Germinal center (tissue), 1 donor: ENCODE data around the gene DEDD2.
A peak's percentile ranks its signal among the peaks of the same experiment; 100 is the strongest.

Source experiments
- DNase-seq: peaks from one replicate; pipeline ENCODE4 v3.0.0; 2012; ENCODE audit warnings: mixed read lengths, low spot score

Gene DEDD2

DNA sequence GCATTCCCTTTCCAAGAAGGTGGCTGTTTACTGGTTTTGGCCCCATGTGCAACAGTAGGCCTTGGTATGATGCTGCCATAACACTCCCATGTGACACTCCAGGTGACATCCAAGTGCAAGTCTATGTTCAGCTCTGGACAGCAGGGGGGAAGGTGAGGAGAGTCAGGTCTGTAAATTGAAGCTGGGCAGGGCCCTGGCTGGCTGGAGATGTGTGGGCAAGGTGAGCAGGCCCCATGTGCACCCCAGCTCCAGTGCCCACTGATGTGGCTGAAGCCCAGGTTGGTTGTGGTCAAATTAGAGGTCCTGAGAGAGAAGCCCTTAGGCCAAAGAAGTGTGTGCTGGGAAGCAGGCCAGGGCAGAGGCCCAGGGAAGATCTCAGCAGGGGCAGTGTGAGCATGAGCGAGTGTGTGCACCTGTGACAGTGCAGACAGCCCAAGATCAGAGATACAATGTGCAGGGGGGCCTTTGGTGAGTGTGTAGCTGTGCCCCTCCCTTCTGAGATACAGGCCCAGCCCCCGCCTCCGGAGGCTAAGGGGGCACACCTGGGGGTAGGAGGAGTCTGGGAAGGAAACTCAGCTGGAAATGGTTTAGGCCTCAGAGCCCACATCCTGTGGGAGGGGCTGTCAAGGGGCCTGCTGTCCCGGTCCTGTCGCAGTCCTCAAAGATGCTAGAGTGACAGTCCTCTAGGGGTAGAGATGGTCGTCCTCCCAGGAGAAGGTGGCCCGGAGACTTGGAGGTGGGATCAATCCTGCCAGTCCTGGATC, 18.6 kb downstream of the DEDD2 start:
- DNase-seq = peak; percentile 75

DNA sequence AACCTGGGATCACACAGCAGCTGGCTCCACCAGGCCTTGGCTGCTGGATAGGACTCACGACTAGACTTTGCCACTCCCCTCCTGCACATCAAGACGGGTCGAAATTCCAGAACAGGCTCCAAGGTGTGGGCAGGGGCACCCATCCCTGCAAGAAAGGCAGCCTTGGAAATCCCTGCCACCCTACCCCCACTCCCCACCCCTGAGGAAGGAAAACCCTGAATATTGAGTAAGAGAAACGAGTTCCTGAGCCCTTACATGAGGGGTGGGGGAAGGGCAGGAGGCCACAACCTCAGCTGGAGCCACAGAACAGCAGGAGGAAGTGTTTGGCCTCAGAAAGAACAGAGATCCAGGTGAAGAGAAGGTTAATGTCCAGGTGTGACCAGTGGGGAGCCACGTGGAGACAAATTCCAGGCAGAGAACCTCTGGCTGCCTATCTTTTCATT, 20.1 kb downstream of the DEDD2 start:
- DNase-seq = no peak

DNA sequence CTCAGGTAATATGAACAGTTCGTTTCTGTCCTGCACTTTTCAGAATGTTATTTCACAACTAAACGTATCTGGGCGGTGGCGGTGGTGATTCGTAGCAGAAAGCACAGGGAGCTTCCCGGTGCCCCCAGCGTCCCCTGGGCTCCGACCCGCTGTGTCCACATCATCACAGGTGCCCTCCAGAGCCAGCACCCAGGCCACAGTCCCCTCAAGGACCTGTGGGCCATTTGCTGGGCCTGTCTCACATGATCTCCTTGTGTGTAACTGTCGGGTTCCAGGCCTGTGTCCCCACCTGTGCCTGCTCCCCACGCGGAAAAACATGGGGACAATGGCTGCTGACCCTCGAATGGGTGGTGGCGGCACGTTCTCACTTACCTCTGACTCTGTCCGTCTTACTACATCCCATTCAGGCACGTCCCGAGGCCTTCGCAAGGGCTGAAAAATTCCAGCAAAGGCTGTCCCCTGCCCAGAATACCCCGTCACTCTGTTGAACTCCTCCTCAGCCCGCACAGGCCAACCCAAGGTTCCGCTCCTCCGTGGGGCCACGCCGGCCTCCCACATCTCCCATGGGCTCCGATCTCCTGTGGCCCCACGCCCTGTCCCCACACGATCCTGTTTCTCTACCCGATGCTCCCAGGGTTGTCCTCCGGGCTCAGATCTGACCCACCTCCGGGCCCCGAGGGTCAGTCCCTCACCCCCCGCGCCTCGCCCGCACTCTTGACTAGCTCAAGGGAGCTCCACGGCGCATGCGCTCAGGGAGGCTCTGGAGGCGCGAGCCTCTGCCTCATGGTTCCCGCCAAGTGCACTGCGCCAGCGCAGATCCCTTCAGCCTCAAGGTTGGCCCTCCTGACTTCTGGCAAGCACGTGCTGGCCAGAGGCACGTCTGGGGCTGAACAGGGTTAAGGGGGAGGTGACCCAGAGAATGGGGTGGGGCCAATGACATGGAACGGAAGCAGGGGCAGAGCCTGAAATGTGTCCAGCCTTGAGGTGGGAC, 21.2 kb downstream of the DEDD2 start:
- DNase-seq = no peak

DNA sequence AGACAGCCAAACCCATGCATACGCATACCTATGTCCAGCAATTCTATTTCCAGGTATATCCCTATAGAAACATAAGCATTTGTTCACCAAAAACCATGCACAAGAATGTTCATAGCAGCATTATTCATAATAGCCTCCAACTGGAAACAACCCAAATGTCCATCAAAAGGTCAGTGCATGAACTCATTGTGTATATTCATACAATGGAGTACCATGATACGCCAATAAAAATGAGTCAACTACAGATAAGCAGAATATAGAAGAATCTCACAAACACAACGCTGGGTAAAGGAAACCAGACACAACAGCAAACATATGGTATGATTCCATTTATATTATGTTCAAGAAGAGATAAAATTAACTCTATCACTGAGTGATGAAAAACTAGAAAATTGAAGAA, 23.8 kb downstream of the DEDD2 start:
- no peak for DNase-seq

DNA sequence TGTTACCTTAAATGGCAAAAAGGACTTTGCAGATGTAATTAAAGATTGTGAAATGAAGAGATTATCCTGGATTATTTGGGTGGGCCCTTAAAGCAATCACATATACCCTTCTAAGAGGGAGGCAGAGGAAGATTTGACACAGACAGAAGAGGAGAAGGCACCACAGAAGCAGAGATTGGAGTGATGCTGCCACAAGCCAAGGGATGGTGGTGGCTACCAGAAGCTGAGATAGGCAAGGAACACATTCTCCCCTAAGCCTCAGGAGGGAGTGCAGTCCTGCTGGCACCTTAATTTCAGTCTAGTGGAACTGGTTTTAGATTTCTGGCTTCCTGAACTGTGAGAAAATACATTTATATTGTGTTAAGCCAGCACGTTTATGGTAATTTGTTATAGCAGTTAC, 24.2 kb downstream of the DEDD2 start:
- no peak for DNase-seq

DNA sequence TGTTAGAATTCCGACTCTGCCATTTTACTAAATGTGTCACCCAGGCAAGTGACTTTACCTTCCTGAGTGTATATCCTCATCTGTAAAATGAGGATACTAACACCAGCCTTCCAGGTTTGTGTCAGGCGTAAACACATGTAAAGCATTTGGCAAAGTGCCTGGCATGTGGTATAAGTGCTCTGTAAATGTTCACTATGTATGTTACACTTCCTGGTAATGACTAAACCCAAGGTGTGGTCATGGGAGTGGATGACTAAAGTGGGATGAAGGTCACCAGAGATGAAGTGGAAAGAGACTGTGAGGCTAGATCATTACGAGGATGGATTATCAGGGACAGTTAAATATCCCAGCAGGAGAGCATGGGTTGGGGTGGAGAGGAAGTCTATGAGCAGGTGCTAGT, 25.6 kb downstream of the DEDD2 start:
- no peak for DNase-seq

DNA sequence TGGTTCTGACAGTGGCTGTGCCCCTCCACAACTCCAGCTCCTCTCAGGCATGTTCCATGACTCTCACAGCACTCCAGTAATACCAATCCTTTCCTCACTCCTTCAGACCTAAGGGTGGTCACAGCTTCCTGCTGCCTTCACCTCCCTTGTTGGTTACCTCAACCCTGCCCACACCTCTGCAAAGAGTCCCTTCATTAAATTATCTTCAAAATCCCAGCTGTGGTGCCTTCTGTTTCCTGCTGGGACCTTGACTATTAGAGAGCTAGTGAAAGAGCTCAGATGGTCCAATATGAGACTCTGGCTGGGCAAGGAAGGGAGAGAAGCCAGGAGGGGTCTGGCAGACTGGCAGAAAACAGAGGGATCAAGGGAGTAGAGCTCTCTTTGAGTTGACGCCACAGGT, 26.1 kb downstream of the DEDD2 start:
- no peak for DNase-seq

DNA sequence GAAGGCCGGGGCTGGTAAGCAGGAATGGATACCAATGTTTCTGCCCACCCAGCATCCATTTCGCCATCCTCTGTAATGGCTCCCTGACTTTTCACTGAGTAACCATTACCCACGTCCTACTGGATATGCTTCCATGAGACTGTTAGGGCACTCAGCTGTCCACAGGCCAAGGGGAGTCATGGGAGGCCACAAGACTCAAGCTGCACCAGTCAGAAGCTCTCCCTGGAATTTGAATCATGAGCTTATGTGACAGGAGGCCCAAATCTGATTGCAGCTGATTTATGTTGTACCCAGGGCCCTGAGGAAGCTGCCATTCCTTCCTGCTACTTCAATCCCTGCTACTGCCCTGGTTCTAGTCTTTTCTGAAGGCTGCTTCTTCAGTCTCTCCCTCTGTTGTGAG, 28.3 kb downstream of the DEDD2 start:
- no peak for DNase-seq

DNA sequence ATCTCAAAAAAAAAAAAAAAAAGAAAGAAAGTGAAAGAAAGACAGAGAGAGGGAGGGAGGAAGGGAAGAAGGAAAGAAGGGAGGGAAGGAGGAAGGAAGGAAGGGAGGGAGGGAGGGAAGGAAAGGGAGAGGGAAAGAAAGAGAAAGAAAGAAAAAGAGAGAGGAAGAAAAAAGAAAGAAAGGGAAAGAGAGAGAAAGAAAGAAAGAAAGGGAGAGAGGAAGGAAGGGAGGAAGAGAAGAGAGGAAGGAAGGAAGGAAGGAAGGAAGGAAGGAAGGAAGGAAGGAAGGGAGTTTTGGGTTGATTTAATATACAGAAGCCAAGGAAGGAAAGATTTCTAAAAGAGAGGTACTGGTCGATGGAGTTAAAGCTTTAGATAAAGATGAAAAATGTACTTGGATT, 28.8 kb downstream of the DEDD2 start:
- no peak for DNase-seq

DNA sequence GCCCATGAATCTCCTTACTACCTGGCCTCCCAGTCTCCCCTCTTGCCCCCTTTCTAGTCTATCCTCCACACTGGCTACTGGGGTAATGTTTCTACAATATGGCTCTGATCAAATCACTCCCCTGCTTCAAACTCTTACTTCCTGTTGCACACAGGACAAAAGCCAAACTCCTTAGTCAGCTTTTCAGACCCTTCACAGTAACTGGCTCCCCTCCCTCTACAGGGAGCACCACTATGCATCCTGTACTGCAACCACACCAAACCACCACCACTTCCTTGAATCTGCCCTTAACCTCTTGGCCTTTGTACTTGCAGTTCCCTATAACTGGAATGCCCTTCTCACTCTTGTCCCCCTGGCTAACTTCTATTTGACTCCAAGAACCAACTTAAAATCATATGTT, 32.2 kb downstream of the DEDD2 start:
- no peak for DNase-seq

DNA sequence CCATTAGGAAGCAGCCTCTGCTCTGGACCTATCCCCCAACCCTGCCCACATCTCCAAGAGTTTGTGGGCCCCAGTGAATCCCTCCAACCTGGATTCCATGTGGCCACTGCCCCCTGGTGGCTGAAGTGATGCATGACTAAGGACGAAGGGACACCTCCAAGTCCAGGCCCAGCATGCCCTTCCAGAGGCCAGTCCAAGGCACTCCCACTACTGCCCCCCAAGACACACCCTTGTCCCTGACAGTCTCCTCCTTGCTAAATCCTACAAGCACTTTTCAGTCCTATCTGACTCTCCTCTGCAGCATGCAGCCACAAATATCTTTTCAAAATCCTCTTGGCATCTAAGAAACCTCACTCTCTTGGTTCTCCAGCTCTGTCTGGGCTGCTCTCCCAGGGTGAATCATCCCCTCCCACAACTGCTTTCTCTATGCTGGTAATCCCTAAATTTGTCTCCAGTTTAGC, 33.0 kb downstream of the DEDD2 start:
- peak; percentile 74 for DNase-seq

DNA sequence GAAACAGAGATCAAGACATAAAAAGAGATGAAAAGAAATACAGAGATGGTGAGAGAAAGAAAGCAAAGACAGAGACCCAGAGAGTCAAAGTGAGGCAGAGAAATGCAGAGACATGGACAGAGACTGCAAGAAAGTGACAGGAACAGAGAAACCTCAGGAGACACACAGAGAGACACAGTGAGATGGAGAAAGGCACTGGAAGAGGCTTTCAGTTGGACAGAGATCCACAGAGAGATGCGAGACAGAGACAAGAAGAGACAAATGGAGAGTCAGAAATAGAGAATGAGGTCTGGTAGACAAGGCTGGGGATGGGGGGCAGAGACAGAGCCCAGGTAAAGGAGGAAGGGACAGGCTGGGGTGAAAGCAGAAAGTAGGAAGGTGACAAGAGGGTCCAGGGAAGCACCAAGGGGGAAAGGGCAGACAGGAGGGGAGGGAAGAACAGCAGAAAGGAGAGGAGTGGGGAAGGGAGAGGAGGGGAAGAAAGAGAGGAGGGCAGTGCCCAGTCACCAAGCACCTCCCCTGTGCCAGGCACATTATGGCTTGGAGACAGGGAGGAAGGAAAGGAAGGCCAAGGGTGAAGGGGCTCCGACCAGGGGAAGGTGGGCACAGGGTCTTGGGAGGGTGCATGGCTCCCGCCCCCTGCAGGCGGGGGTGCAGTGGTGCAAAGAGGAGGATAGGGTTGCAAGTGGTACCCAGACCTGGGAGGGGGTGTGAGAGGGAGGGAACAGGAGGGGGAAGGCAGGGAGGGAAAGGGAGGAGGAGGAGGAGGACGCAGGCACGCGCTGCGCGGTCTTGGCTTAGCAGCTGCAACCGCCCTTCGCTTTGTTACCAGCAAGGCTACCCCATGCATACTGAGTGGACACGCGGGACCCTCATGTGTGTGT, 38.4 kb downstream of the DEDD2 start:
- DNase-seq = peak; percentile 66

DNA sequence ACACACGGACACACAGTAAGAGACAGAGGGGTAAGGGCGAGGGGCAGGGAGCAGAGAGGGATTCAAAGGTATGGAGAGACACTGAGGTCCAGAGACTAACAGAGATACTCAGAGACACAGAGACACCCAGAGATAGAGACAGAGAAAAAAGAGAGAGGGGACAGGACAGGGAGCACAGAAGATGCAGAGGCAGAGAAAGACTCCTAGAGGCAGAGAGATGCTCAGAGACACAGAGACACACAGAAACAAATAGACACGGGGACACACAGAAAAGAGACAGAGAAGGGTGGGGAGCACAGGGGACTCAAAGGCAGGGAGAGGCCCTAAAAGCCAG, 39.8 kb downstream of the DEDD2 start:
- no peak for DNase-seq

DNA sequence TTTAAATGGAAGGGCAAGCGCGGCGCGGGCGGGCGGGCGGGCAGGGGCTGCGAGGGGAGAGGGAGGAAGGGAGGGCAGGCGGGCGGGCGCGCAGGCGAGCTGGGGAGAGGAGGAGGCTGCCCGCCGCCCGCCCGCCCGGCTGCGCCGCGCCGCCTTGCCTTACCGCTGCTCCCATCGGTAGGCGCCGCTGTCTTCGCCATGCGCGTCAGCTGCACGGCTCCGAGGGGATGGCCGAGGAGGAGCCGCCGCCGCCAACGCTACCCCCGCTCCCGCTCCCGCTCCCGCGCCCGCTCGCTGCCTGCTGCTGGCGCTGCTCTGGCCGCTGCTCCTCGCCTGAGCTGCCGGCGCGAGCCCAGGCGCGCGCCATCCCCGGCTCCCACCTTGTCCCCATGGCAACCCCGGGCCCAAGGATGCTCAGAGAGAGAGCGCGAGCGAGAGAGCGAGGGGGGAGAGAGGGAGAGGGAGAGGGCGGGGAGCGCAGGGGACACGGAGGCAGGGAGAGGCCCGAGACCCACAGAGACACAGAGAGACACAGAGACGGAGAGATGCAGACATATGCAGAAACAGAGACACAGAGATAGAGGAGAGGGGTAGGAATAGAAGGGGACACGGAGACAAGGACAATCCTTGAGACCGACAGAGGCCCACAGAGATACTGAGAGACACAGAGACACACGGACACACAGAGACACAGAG, 40.3 kb downstream of the DEDD2 start:
- DNase-seq = peak; percentile 77

DNA sequence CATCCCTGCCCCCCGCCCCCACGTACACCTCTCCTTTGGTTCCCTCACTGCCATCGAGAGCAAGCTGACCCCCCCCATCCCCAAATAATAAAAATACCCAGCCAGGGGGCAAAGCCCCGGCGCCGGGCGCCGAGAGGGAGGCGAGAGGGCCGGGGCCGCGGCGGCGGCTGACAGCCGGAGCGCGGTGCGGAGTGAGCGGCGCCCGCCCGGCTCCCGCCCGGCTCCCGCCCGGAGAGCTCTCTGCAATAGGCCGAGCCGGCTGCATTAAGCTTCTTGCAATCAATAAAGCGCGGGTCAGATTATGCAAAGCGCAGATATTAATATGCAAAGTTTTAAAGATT, 40.9 kb downstream of the DEDD2 start:
- no peak for DNase-seq

DNA sequence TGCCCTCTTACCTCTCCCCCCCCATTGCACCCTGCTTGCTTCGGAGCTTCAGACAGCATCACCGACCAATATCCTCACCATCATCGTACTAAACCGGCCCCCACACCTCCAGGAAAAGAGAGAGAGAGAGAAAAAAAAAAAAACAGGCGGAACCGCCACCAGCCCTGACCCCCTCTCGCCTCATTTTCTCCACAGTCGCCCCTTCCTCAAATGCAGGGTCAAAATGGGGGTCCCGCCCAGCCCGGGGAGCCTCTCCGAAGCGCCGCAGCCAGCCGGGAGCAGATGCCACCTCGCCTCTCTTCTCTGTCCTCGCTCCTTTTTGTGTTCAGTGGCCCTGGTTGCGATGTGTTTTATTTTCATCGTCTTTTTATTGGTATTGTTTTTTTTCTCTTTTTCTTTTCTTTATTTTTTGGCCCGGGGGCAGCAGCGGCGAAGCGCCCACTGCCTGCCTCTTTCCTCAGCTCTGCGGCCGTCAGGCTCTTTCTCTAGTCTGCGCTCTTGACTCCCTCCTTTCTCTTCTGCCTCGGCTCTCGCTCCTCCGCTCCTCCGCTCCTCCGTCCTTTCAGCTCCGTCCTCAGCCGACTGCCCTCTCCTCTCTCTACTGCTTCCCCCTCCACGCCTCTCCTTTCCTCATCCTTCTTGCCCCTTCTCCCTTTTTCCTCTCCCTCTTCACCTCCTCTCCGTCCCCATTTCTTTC, 41.4 kb downstream of the DEDD2 start:
- peak; percentile 33 for DNase-seq

DNA sequence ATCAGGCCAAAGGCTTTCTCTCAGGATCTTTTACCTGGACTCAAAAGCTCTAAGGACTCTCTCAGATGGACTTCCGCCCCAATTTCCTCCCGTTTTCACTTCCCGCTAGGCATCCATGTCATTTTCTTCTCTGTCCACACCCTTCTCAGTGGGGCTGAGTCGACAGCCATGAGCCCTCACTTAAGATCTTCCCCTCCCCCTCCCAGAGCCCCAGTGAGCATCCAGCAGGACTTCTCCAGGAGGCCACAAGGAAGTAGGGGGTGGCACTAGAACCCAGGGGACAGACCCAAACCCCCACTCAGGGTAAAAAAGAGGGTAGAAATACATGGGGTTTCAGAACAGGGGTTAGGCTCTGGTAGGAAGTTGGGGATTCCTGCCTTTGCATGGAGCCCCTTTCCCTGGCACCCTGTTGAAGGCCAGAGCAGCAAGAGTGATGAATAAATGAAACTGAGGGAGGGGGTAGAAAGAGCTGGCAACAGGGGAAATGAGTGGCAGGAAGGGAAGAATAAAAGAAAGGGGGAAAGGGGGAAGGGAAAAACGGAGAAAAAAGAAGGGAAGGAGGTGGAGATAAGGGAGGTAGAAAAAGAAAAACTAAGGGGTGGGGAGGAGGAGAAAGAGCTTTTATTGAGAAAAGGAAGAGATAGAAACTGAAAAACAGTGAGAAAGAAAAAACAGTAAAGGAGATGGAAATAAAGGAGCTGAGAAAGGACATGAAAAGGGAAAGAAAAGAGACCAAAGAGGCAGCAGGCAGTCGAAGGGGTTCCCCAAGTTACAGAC, 42.3 kb downstream of the DEDD2 start:
- DNase-seq = no peak

DNA sequence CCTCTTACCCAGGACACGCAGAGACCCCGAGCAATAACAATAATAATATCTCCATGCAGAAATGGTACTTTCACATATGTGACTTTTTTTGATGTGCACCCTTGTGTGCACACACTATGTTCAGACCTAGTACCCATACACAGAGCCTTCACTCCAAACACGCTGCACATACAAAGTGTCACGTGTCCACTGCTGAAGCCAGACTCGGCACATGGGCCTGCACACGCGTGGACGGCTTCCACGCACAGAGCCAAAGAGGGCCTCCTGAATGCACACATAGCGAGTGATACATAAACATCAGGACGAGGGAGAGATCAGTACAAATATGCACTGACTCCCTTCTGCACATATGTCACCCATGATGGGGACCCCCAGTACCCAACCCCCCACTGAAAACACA, 43.3 kb downstream of the DEDD2 start:
- DNase-seq = no peak

DNA sequence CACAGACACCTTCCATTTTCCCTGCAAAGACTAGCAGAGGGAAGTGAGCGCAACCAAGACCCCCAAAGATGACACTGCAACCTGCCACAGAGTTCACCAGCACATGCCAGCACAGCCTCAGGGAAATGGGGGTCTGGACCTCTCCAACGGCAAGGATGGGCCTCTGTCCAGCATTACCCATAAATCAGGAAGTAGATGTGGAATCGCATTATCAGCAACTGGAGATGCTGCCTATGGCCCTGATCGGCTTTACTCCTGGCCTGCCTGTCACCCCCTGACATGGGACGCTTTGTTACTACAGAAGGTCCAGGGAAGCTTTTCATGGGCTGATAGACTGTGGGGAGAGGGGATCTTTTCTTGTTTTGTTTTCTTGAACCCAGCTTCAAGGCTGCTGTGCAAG, 43.8 kb downstream of the DEDD2 start:
- DNase-seq = no peak

DNA sequence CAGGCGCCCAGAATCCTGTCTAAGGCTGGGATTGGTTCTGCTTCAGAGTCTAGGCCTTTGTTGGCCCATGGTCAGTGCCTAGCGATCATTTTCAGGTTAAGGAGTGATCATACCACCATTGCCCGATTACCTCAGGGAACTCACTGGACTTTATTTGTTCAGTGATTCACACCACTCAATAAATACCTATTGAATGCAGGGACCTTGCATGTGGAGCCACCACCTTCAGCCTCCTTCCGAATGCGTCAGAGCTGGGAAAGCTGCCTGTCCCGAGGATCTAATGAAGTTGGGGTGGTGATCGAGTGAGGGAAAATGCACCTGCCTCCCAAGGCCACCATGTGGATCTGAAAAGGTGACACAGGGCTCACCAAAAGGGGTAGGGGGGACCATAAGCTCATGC, 45.2 kb downstream of the DEDD2 start:
- no peak for DNase-seq
